Right hindlimb (tissue), 1 donor: Measurements from ENCODE around the gene PTGES2.
A peak's percentile ranks its signal among the peaks of the same experiment; 100 is the strongest.
"Not testable (repeated sequence)": the region's sequence is repeated elsewhere in the genome, so short reads cannot be mapped to it uniquely, and the experiment has no call there.

Experiments
- DNase-seq: peaks from one replicate; pipeline ENCODE4 v3.0.0-alpha.2; 2018

The PTGES2 gene

GRCh38 chr9:128087262-128087661 is 40.3 kb downstream of the PTGES2 start:
- no peak for DNase-seq

DNA sequence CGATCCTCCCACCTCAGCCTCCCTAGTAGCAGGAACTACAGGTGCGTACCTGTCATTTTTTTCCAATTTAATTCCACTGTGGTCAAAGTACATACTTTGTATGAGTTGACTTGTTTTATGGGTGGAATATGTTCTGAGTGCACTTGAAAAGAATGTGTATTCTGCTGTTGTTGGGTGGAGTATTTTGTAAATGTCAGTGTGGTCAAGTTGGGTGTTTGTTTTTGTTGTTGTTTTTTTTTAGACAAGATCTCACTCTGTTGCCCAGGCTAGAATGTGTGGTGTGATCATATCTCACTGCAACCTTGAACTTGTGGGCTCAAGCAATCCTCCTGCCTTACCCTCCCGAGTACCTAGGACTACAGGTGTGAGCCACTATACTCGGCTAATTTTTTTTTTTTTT is 41.6 kb downstream of the PTGES2 start:
- no peak for DNase-seq

- no peak for DNase-seq
These were observed 42.8 kb downstream of the PTGES2 start for GRCh38 chr9:128084746-128085145.

DNA sequence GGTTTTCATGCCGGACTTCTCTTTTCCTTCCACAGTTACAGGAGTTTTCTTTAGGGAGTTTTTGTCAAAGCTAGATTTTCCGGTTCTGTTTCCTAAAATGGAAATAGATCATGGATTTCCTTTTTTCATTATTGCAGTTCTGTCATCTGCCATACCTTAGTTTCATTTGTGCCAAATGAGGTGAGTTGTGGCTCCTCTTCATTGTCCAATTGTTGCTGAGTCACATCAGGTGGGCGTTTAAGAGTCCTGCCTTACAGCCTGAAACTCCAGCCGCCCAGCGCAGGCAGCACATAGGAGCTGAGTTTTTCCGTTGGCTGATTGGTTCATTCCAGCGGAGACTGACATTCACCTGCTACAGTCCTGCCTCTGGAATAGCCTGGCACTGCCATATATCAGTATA is 45.4 kb downstream of the PTGES2 start:
- DNase-seq, result no peak

DNA sequence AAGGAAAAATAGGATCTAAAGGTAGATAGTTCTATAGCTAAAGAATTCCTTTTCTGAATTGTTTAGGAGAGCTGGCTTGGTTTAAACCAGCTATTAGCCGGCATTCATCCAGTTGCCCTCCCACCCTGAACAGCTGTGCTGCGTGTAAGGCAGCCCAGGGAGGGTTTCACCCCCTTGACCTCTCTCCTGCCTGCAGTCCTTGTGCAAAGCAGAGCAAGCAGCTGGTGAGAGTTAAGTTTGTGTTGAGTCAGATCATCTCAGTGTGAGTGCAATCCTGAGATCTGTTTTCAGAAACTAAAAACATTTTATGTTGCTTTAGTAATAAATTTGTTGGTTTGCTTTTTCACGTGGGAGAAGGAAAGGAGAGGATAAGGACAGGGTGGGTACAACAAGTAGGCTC is 46.5 kb downstream of the PTGES2 start:
- peak; percentile 66 for DNase-seq

DNA sequence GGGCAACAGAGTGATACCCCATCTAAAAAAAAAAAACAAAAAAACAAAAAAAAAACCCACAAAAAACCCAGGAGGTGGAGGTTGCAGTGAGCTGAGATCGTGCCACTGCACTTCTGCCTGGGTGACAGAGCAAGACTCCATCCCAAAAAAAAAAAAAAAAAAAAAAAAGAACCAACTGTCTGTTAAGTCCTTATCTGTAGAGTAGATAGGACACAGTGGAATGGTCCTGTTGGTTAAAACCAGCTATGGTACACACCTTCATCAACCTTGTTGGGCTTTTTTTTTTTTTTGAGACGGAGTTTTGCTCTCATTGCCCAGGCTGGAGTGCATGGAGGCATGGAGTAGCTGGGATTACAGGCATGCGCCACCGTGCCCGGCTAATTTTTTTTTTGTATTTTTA is 47.3 kb downstream of the PTGES2 start:
- DNase-seq, result no peak

GRCh38 chr9:128078504-128079434 is 48.8 kb downstream of the PTGES2 start:
- no peak for DNase-seq

GRCh38 chr9:128077847-128078503 is 49.6 kb downstream of the PTGES2 start:
- DNase-seq, result no peak

- no peak for DNase-seq
These were observed 54.2 kb downstream of the PTGES2 start for GRCh38 chr9:128073253-128073886.

DNA sequence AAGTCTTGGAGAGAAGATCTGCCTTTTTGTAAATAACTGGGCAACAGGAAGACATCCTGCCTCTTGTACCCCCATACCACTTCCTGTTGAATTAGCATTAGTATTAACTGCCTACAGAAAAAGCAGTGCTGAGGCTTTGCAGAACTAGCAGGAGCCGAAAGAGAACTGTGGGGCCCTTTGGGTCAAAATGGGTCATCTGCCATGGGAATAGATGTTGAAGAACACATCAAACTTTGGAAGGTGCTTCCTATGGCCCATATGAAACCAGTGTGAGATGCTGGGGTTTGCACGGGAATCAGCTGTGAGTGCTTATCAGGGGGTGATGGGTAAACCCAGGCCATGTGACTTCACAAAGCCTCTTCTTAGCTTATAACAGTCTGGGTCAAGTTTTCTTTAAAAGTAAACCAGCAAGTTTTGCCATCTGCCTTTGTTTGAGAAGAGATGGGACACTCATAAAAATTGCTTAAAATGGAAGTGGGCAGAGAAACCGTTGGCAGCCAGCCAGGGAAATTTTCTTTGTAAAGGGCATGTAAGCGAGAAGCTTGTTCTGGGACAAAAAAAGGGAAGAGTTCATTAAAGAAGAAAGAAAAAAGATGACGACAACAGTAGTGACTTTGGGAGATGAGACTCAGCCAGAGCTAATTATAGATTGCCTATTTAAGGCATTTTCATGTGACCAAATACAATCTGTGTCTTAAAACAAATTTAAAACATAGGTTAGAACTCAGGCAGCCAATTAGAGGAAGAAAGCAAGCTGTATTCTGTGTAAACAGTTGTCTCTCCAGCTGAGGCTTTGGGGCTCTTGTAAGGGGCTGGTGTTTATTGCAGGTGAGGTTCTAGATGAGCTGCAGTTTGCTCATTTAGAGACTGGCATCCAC is 55.1 kb downstream of the PTGES2 start:
- peak; percentile 81 for DNase-seq

GRCh38 chr9:128071475-128071874 is 56.1 kb downstream of the PTGES2 start:
- DNase-seq, result not testable (repeated sequence)

- DNase-seq, result no peak
These were observed 56.7 kb downstream of the PTGES2 start for GRCh38 chr9:128070874-128071273.
